Heart left ventricle (tissue), 16 donors: Measurements from ENCODE around the gene MAPKAP1. TPM values are rescaled to one million over a fixed set of nuclear protein-coding genes. Genes with fewer than 3 reads are reported as not detected.

Source experiments
- ATAC-seq, 4 donors: fragments of 200-7000 bp; cut with Tn5 transposase; one replicate each; pipeline ENCODE4 v1.9.1; 2020 to 2022; ENCODE audit warnings: moderate library complexity in 4 of 4, mild to moderate bottlenecking in 3 of 4, moderate number of reproducible peaks in 1 of 4
- DNase-seq, 5 donors: peaks; one replicate each; pipeline ENCODE4 v3.0.0-alpha.2; 2020
- H3K27ac ChIP-seq, 12 donors: fragments of 200-600 bp; sonication (generic) in 4 of 12; one replicate each; pipeline versions ENCODE4 v1.5.0 to v1.8.0; 2016 to 2022; ENCODE audit warnings: mild to moderate bottlenecking in 2 of 12
- H3K27me3 ChIP-seq, 9 donors: fragments of 200-600 bp; sonication (generic) in 2 of 9; one replicate each; pipeline versions ENCODE4 v1.5.1 to v1.8.0; 2016 to 2022; ENCODE audit warnings: mild to moderate bottlenecking in 3 of 9
- H3K36me3 ChIP-seq, 9 donors: fragments of 200-600 bp; sonication (generic) in 2 of 9; one replicate each; pipeline versions ENCODE4 v1.5.0 to v1.8.0; 2018 to 2022; ENCODE audit warnings: mild to moderate bottlenecking in 2 of 9
- H3K4me1 ChIP-seq, 12 donors: fragments of 200-600 bp; sonication (generic) in 4 of 12; one replicate each; pipeline versions ENCODE4 v1.5.0 to v1.8.0; 2016 to 2022; ENCODE audit warnings: mild to moderate bottlenecking in 3 of 12
- H3K4me3 ChIP-seq, 12 donors: fragments of 200-600 bp; sonication (generic) in 4 of 12; one replicate each; pipeline versions ENCODE4 v1.5.0 to v1.8.0; 2017 to 2022; ENCODE audit warnings: mild to moderate bottlenecking in 9 of 12, moderate library complexity in 4 of 12
- H3K9me3 ChIP-seq, 12 donors: fragments of 200-600 bp; sonication (generic) in 4 of 12; one replicate each; pipeline versions ENCODE4 v1.5.0 to v1.8.0; 2016 to 2022; ENCODE audit warnings: mild to moderate bottlenecking in 1 of 12
- POLR2A ChIP-seq, 2 donors: fragments of 450-650 bp; IDR thresholded peaks; one replicate each; pipeline ENCODE4 v1.6.1; 2017; ENCODE audit warnings: antibody characterized with exemption in 2 of 2, mild to moderate bottlenecking in 2 of 2, moderate library complexity in 2 of 2
- WGBS, 4 donors: extraction: QIAGEN DNeasy Blood & Tissue Kit in 2 of 4; methylation state at CpG; one replicate each; pipeline versions ENCODE4 v1.1.5 to v1.1.7; 2013 to 2018; 5-methylcytosine and 5-hydroxymethylcytosine counted together
- intact Hi-C, 10 donors: fragments of 100-400 bp; cut with DNase I; formaldehyde crosslinking; loops; one replicate each; pipeline versions ENCODE4 v1.11.1 to v1.14.2; 2022
- polyA plus RNA-seq, 2 donors: library from polyadenylated mRNA; stranded (reverse); fragments of 200-250 nt; gene quantifications; one replicate each; pipeline ENCODE4 v1.2.3, GENCODE V29; 2013
- total RNA-seq, 9 donors: library from RNA; depleted of rRNA in 2 of 9; stranded (reverse); fragments of >200 nt in 2 of 9; fragmentation: NEBNext Ultra II Directional in 3 of 9; extraction: Animal tissue kit (Norgen Biotek cat#: 25700) in 3 of 9; gene quantifications; one replicate each; pipeline versions ENCODE4 v1.1.0 to v1.2.4, GENCODE V29; 2016 to 2023
- TF ChIP-seq, protein P1 (sequence below), 12 donors: fragments of 200-600 bp; sonication (generic) in 4 of 12; IDR thresholded peaks; one replicate each; pipeline versions ENCODE4 v1.5.0 to v1.8.0; 2018 to 2022; ENCODE audit warnings: antibody characterized with exemption in 12 of 12, mild to moderate bottlenecking in 5 of 12
- donor health status: ischemic (EF 13 %, LVEDD 7.1; RV severe dilation, severe dysfunction).
- donor health status: healthy with polysubstance abuse.
- donor health status: DM: no; HTN: yes; CAD: no.
- donor health status: DM: no; HTN: no; CAD: no.
- donor health status: ischemic (EF 25% LVEDD 6.9; RV normal size, moderate dysfunction).
- donor health status: ischemic (EF 25% LVEDD 5.7; RV mildly dilated, moderate dysfunction).
- donor health status: healthy.
- donor health status: DM: yes; HTN: yes; CAD: no.
- donor health status: ischemic (EF 35%, LVEDD 5.7; RV mildly dilated, moderate dysfunction).
- donor health status: nonischemic (EF 11% LVEDD 7.7; RV severe dilation, severe dysfunction).
- donor health status: DM: yes; HTN: yes; CAD: no.
- donor health status: PGD.
- donor health status: ischemic (EF 29% LVEDD 5.4; RV normal size, mild dysfunction).
- donor health status: nonischemic (EF 23%, LVEDD 6.1; RV moderate dilation, normal function).

MAPKAP1 gene
- total and polyA plus RNA-seq, 11 donors: 76.2 to 145 (median 124) TPM

DNA sequence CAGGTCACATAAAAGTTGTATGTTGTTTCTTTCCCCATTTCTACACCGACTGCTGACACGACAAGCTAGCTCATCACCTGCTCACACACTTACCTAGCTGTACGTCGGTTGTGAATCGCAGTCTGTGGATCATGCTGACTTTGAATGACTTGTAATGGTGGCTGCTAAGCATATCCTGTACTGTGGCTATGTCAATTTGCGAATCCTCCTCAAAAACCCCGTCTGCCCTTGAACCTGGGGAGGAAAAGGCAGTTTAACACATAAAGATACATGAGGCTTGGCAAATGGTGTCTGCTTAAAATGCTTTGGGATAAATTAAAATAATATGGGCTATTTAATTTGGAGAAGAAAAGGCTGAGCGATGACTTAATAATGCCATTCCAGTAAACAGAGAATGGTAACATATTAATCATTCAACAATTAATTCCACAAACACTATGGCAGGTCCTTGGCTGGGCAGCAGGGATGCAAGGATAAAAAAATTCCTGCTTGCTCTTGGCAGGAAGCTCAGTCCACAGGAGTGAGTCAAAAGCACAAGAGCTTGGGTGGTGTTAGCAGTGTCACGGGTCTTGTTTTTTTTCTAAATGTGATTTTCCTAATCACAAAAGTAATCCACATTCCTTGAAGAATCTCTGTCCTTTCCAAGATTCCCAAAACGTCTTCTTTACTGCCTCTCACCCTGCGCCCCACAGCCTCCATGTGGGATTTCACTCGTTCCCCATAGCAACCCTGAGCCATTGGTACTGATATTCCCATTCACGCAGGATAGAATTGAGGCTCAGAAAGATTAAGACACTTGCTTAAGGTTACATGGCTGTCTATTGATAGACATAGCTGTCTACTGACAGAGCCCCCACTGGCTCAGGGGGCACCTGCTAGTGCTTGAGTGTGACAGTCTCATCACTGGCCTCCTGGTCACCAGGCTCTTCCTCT is 222.4 kb downstream of the MAPKAP1 start:
- Histone ChIP-seq H3K4me3 (no peak overlapping the region), H3K4me1 (peaks cover 0 to 33% (median 10%) of the 10 kb centered on the region in 12 donors), H3K27me3 (no peaks in the 10 kb centered on the region), H3K36me3 (peaks cover 0 to 32% (median 23%) of the 10 kb centered on the region in 9 donors), H3K9me3 (no peaks in the 10 kb centered on the region), H3K27ac (peak overlapping the region; percentile 39 to 81 (median 74))
- no peak for TF ChIP-seq POLR2A (IDR thresholded peaks at IDR 0.05)
- TF ChIP-seq, protein P1, sequence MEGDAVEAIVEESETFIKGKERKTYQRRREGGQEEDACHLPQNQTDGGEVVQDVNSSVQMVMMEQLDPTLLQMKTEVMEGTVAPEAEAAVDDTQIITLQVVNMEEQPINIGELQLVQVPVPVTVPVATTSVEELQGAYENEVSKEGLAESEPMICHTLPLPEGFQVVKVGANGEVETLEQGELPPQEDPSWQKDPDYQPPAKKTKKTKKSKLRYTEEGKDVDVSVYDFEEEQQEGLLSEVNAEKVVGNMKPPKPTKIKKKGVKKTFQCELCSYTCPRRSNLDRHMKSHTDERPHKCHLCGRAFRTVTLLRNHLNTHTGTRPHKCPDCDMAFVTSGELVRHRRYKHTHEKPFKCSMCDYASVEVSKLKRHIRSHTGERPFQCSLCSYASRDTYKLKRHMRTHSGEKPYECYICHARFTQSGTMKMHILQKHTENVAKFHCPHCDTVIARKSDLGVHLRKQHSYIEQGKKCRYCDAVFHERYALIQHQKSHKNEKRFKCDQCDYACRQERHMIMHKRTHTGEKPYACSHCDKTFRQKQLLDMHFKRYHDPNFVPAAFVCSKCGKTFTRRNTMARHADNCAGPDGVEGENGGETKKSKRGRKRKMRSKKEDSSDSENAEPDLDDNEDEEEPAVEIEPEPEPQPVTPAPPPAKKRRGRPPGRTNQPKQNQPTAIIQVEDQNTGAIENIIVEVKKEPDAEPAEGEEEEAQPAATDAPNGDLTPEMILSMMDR (IDR thresholded peaks at IDR 0.05): no peak
- DNase-seq: no peak
- WGBS, 4 donors: 85 to 90% (median 86%) methylated on average over 13 of the region's 13 CpGs
- intact Hi-C loops: loop anchor here in 1 of 10 donors (10.0 kb wide), 1 partner anchor 150 kb away; no protein-coding TSS in a partner anchor
- peak in 3 of 4 donors; percentile 34 to 57 (median 40) for ATAC-seq

DNA sequence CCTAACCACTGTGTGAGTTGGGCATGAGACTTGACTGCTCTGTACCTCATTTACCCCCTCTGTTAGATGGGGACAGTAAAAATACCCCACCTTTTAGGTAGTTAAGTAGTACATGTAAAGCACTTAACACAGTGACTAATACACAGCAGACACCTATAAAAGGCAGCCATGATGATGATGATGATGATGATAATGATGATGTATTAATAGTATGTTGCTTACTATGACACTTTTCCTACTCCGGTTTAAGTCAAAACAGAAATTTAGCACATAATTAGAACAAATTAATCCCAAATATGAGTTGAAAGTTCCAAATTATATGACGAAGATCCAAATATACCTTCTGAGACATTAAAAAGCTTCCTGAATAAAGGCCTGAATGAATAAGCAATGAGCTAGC is 223.3 kb downstream of the MAPKAP1 start:
- Histone ChIP-seq H3K4me3 (no peak overlapping the region), H3K27ac (peak overlapping the region in 5 of 12 donors; percentile 26 to 80 (median 76)), H3K4me1 (peaks cover 0 to 33% (median 10%) of the 10 kb centered on the region in 12 donors), H3K9me3 (no peaks in the 10 kb centered on the region), H3K27me3 (no peaks in the 10 kb centered on the region), H3K36me3 (peaks cover 0 to 35% (median 24%) of the 10 kb centered on the region in 9 donors)
- 89 to 95% (median 93%) methylated on average over 2 of the region's 2 CpGs for WGBS, 4 donors
- TF ChIP-seq, protein P1 (IDR thresholded peaks at IDR 0.05): no peak
- TF ChIP-seq POLR2A (IDR thresholded peaks at IDR 0.05): no peak
- DNase-seq: no peak
- no peak for ATAC-seq
- intact Hi-C loops: loop anchor here in 1 of 10 donors (10.0 kb wide), 1 partner anchor 151 kb away; no protein-coding TSS in a partner anchor

DNA sequence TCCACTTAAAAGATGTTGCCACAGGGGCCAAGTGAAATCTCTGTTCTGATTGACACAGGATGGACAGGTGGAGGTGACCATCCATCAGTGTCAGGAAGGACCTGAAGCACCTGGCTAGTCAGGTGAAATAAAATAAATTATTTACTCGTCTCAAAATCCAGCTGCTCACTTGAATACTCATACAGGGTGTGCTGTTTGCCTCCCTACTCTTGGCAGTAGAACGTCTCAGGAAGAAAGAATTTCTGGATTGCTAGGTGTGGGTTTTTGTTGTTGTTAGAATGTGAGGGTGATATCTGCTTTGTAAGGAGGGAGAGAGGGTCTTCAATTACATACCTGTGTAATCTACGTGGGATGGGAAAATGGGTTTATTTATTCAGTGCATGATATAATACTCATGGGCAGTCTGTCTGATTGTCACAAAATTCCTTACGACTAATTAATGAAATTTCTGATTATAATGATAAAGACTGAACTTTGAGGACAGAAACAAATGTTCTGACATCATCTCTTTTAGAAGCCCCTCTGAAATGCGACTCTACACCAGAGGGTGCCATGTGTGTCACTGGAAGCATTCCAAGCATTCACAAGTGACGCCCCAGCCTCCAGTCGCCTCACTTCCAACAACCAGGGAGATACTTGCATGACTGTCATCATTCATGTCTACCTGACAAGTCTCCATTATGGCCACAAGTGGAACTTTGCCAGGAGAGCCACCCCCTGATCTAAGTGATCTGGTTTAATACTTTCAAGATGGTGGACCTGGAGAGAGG is 227.0 kb downstream of the MAPKAP1 start:
- H3K36me3 ChIP-seq: peaks cover 0 to 46% (median 24%) of the 10 kb centered on the region in 9 donors
- H3K4me1 ChIP-seq: peaks cover 0 to 17% (median 5%) of the 10 kb centered on the region in 12 donors
- no peaks in the 10 kb centered on the region for H3K9me3 ChIP-seq
- ATAC-seq (no peak), DNase-seq (no peak)
- H3K27ac ChIP-seq: no peak overlapping the region
- H3K4me3 ChIP-seq: no peak overlapping the region
- TF ChIP-seq POLR2A (IDR thresholded peaks at IDR 0.05): no peak
- TF ChIP-seq, protein P1 (IDR thresholded peaks at IDR 0.05): no peak
- intact Hi-C loops: loop anchor here in 2 of 10 donors (10.0 kb wide), 3 partner anchors 45 to 155 kb away; no protein-coding TSS in a partner anchor
- 84 to 92% (median 89%) methylated on average over 7 of the region's 7 CpGs for WGBS, 4 donors
- no peaks in the 10 kb centered on the region for H3K27me3 ChIP-seq
